Thyroid gland (tissue), 4 donors: ENCODE data around the gene AKR1C8.

Experiments
- POLR2A ChIP-seq, 2 donors: fragments of 450-650 bp; IDR thresholded peaks; one replicate each; pipeline ENCODE4 v1.6.1; 2017; ENCODE audit warnings: antibody characterized with exemption in 2 of 2, mild to moderate bottlenecking in 2 of 2, moderate library complexity in 1 of 2
- TF ChIP-seq, protein P1 (sequence below), 6 experiments: fragments of 200-600 bp in 3 of 6; fragments of 450-650 bp in 3 of 6; sonication (generic) in 3 of 6; IDR thresholded peaks; one replicate each; pipeline ENCODE4 v1.5.1; 2016 to 2019; ENCODE audit warnings: antibody characterized with exemption in 6 of 6, mild to moderate bottlenecking in 2 of 6, inconsistent platforms in 1 of 6, moderate library complexity in 1 of 6

DNA sequence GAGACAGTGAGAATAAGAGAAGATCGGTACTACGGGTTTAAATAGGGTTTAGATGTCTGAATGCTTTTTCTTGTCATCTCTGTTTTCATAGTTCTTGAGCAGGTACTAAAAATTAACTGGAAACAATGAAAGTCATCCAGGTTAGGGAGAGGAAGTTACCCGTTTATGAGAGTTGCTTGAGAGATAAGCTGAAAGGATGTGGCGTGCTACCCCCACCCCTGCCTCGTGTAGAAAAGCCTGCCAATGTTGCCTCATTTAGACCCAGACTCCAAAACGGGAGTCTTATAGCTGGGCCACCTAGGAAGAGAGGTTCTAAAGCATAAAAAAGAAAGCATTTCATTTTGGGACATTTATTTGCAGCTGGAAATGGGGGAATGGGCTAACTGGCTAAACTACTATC, 21.8 kb upstream of the AKR1C8 start:
- TF ChIP-seq POLR2A (IDR thresholded peaks at IDR 0.05) = no peak
- TF ChIP-seq, protein P1, sequence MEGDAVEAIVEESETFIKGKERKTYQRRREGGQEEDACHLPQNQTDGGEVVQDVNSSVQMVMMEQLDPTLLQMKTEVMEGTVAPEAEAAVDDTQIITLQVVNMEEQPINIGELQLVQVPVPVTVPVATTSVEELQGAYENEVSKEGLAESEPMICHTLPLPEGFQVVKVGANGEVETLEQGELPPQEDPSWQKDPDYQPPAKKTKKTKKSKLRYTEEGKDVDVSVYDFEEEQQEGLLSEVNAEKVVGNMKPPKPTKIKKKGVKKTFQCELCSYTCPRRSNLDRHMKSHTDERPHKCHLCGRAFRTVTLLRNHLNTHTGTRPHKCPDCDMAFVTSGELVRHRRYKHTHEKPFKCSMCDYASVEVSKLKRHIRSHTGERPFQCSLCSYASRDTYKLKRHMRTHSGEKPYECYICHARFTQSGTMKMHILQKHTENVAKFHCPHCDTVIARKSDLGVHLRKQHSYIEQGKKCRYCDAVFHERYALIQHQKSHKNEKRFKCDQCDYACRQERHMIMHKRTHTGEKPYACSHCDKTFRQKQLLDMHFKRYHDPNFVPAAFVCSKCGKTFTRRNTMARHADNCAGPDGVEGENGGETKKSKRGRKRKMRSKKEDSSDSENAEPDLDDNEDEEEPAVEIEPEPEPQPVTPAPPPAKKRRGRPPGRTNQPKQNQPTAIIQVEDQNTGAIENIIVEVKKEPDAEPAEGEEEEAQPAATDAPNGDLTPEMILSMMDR (IDR thresholded peaks at IDR 0.05) = no peak
